ENCODE results near the gene CAPRIN2. TPM values are rescaled to one million over a fixed set of nuclear protein-coding genes. Genes with fewer than 3 reads are reported as not detected.

The CAPRIN2 gene
- 1 to 10 TPM; 8.3 to 9.9 (median 9.6) TPM for polyA plus RNA-seq

- WGBS, 3 donors = 0% methylated on average over 55 to 72 of the region's 72 CpGs
- peak within 1 kb of the TSS; percentile 78 for H3K27ac ChIP-seq (ENCODE audit: low read depth, low read length)
Measured at GRCh38 chr12:30754750-30755394, at the start of gene CAPRIN2. Gene CAPRIN2 (minus strand): TSS chr12:30754951. CDS start chr12:30753520, 1,431 bp downstream.

- WGBS, 3 donors = 85 to 88% (median 87%) methylated on average over 4 of the region's 4 CpGs
- no peak overlapping the region for H3K27ac ChIP-seq (ENCODE audit: low read depth, low read length)
Measured at GRCh38 chr12:30797689-30798088, 42.9 kb upstream of the CAPRIN2 start.

- 12 to 16% (median 15%) methylated on average over 22 of the region's 22 CpGs for WGBS, 3 donors
- H3K27ac ChIP-seq (ENCODE audit: low read depth, low read length) = no peak overlapping the region
Measured at GRCh38 chr12:30796891-30797371, 42.2 kb upstream of the CAPRIN2 start.

- no peak overlapping the region for H3K27ac ChIP-seq (ENCODE audit: low read depth, low read length)
- WGBS, 3 donors = 0 to 1% (median 1%) methylated on average over 34 to 38 of the region's 38 CpGs
Measured at GRCh38 chr12:30796313-30796780, 41.6 kb upstream of the CAPRIN2 start.

GRCh38 chr12:30795410-30796312 lies 40.9 kb upstream of the CAPRIN2 start:
- no peak overlapping the region for H3K27ac ChIP-seq (ENCODE audit: low read depth, low read length)
- 4 to 8% (median 7%) methylated on average over 59 to 65 of the region's 65 CpGs for WGBS, 3 donors

GRCh38 chr12:30794591-30795409 lies 40.0 kb upstream of the CAPRIN2 start:
- 72 to 84% (median 74%) methylated on average over 12 to 13 of the region's 13 CpGs for WGBS, 3 donors

GRCh38 chr12:30794020-30794419 lies 39.3 kb upstream of the CAPRIN2 start:
- 72 to 77% (median 75%) methylated on average over 3 of the region's 3 CpGs for WGBS, 3 donors
- H3K27ac ChIP-seq (ENCODE audit: low read depth, low read length) = no peak overlapping the region

More at GRCh38 chr12:30794591-30795409, 40.0 kb upstream of the CAPRIN2 start:
- H3K27ac ChIP-seq (ENCODE audit: low read depth, low read length) = no peak overlapping the region

GRCh38 chr12:30792648-30793499 lies 38.1 kb upstream of the CAPRIN2 start:
- H3K27ac ChIP-seq (ENCODE audit: low read depth, low read length) = no peak overlapping the region
- WGBS, 3 donors = 34 to 65% (median 56%) methylated on average over 4 of the region's 4 CpGs

- H3K27ac ChIP-seq (ENCODE audit: low read depth, low read length) = no peak overlapping the region
- 94 to 97% (median 95%) methylated on average over 2 of the region's 2 CpGs for WGBS, 3 donors
Measured at GRCh38 chr12:30792085-30792484, 37.3 kb upstream of the CAPRIN2 start.

- H3K27ac ChIP-seq (ENCODE audit: low read depth, low read length) = no peak overlapping the region
- WGBS, 3 donors = 88 to 90% (median 89%) methylated on average over 2 of the region's 2 CpGs
Measured at GRCh38 chr12:30788754-30789153, 34.0 kb upstream of the CAPRIN2 start.

GRCh38 chr12:30785630-30786029 lies 30.9 kb upstream of the CAPRIN2 start:
- H3K27ac ChIP-seq (ENCODE audit: low read depth, low read length) = no peak overlapping the region
- WGBS, 3 donors = 71 to 78% (median 76%) methylated on average over 2 of the region's 2 CpGs

- no peak overlapping the region for H3K27ac ChIP-seq (ENCODE audit: low read depth, low read length)
- WGBS, 3 donors = 88 to 91% (median 89%) methylated on average over 1 of the region's 1 CpG
Measured at GRCh38 chr12:30784508-30784907, 29.8 kb upstream of the CAPRIN2 start.

- no peak overlapping the region for H3K27ac ChIP-seq (ENCODE audit: low read depth, low read length)
- 70 to 86% (median 79%) methylated on average over 2 of the region's 2 CpGs for WGBS, 3 donors
Measured at GRCh38 chr12:30783946-30784345, 29.2 kb upstream of the CAPRIN2 start.

- WGBS, 3 donors = 77 to 80% (median 77%) methylated on average over 3 of the region's 3 CpGs
- no peak overlapping the region for H3K27ac ChIP-seq (ENCODE audit: low read depth, low read length)
Measured at GRCh38 chr12:30782316-30783173, 27.8 kb upstream of the CAPRIN2 start.

- 87 to 89% (median 87%) methylated on average over 5 of the region's 5 CpGs for WGBS, 3 donors
- H3K27ac ChIP-seq (ENCODE audit: low read depth, low read length) = no peak overlapping the region
Measured at GRCh38 chr12:30779578-30779977, 24.8 kb upstream of the CAPRIN2 start.

GRCh38 chr12:30779178-30779577 lies 24.4 kb upstream of the CAPRIN2 start:
- no peak overlapping the region for H3K27ac ChIP-seq (ENCODE audit: low read depth, low read length)

GRCh38 chr12:30774599-30774998 lies 19.8 kb upstream of the CAPRIN2 start:
- no peak overlapping the region for H3K27ac ChIP-seq (ENCODE audit: low read depth, low read length)
